NT2/D1 (cell line): ENCODE measurements around the gene NEK10.

ENCODE experiments used
- SUZ12 ChIP-seq: IDR thresholded peaks from 2 replicates; pipeline ENCODE4 v1.6.1; 2011; ENCODE audit not compliant: insufficient read length, insufficient read depth; ENCODE audit errors: extremely low read depth
- YY1 ChIP-seq: IDR thresholded peaks from 2 replicates; pipeline ENCODE4 v1.6.1; 2011; ENCODE audit not compliant: insufficient read length, insufficient read depth
- ZNF274 ChIP-seq: IDR thresholded peaks from 2 replicates; pipeline ENCODE4 v1.6.1; 2011; ENCODE audit warnings: mild to moderate bottlenecking, low read depth, low read length

- no peak for TF ChIP-seq ZNF274
- TF ChIP-seq YY1 = no peak
- TF ChIP-seq SUZ12 = no peak
Measured at GRCh38 chr3:27201492-27201891, 167.7 kb downstream of the NEK10 start.
